ACHN (cell line): Measurements from ENCODE around the gene G6PC3.
"Not testable (repeated sequence)": the region's sequence is repeated elsewhere in the genome, so short reads cannot be mapped to it uniquely, and the experiment has no call there.

Source experiments
- DNase-seq: peaks from one replicate; pipeline ENCODE4 v3.0.0-alpha.2; 2015
- in situ Hi-C: cut with HindIII; loops from 2 replicates; pipeline ENCODE4 v1.10.0; 2017; ENCODE audit warnings: low sequenced_read_pairs, low pct_ligation_motif_present, low pct_unique_long_range_greater_than_20kb

G6PC3 gene

DNA sequence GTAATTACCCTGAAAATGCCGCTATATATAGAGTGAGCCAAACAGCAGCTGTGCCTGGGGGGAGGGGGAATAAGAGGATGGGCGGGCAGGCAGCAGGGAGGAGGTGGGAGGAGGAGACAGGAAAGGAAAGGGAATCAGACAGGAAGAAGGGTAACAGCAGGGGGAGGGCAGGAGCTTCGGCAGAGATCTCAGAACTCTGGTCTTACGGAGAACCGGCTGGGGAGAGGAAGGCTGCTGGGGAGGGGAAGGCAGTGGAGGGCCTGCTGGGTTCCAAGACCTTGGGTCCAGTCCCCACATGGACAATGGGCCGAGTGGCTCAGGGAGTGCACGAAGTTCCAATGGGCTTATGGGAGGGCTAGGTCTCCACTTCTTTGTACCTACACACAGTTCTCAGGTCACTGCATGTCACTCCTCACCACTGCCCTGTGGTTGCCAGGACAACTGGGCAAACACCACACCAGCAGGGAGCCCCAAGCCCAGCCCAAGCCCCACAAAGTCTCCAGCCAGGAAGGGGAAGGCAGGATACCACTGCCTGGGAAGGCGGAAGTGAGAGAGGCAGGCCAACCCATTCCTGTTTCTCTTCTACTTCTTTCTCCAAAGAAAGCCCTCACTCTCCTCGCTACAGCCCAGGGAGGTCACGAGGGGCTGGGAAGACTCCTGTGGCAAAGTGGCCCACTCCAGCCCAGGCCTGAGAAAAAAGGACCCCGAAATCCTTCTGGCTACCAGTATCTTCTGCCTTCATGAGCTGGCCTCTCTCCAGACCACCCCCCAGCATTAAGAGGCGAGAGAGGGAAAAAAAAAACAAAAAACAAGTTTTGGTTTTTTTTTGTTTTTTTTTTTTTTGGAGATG lies 25.3 kb downstream of the G6PC3 start:
- DNase-seq, result peak; percentile 46
- in situ Hi-C loops, result no loop called here

DNA sequence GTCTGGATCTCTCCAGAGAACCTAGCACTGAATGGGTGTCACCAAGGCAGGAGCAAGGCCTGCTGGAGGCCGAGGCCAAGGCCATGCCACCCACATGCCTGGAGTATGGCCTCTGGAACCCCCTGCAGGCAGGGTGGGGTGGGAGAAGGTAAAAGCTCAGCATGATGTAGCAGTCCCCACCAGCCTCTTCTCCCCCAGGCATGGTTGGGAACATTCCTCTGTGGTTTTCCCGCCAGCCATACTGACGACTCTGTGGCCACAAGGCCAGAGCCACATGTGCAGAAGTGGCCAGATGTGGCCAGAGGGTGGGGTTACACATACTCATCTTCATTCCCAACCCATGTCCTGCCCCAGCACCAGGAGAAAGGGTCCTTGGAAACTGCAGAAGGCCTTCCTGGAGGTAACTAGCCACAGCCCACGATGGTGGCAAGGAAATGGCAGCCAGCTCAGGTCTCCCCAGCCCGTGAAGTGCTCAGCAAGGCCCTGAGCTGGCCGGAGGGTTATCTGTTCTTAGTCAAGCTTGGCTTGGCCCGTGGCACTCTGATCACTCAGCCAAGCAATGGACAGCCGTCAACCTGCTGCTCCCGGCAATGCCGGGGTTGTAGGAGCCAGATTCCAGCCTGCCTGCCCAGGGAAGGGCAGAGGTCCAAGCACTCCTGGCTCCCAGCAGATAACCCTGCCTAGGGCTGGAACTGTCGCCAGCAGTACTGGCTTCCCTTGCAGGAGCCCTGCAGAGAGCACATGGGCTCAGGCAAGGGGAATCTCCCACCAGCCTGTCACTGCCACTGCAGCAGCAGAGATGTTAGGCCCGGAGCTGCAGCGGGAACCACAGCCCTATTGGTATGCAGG lies 26.8 kb downstream of the G6PC3 start:
- peak; percentile 82 for DNase-seq
- in situ Hi-C loops, result no loop called here

DNA sequence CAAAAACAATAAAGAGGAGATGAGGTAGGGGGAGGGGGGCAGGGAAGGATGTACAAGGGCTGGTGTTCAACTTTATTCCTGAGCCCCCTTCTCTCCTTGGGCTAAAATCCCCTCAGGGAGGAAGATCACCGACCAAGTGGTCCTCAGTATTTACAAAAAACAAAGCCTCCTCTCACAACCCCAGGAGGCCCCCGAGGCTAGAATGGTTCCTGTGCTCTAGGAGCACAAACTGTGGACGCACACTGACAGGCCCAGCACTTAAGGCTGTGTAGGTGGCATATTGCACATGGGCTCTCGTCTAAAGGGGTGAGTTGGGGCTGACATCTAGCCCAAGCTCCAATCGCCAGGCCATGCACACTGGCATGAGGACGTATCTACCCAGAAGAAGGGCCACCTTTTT lies 31.3 kb downstream of the G6PC3 start:
- not testable (repeated sequence) for DNase-seq

DNA sequence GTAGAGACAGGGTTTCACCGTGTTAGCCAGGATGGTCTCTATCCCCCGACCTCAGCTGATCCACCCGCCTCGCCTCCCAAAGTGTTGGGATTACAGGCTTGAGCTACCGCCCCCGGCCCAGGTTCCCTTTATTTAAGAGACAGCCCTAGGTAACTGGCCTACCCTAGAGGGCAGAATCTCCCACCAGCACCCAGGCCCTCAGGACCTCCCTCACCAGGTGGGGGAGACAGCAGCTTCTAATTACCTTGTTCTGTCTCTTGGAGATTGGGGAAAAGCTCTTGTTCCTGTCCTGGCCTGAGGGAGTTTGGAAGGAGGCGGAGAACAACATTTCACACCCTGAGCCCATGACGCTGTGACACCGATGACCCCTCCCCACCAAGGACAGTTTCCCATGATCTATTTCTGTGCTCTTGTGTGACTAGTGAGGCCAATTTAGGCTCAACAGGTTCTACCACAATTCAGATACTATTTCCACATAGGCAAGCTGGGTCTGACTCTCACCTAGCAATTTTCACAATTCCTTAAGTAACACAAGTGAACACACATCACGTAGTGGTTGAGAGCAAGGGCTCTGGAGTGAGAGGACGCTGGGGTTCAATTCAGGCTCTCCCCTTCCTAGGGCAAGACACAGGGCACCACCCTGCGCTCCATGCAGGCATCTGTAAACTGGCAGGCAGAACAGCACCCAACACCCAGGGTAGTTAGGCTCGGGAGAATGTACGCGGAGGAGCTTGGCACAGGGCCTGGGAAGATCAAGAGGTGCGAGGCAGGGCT lies 32.5 kb downstream of the G6PC3 start:
- in situ Hi-C loops, result no loop called here
- no peak for DNase-seq

More for the DNA sequence above, 31.3 kb downstream of the G6PC3 start:
- in situ Hi-C loops, result not testable (repeated sequence)

DNA sequence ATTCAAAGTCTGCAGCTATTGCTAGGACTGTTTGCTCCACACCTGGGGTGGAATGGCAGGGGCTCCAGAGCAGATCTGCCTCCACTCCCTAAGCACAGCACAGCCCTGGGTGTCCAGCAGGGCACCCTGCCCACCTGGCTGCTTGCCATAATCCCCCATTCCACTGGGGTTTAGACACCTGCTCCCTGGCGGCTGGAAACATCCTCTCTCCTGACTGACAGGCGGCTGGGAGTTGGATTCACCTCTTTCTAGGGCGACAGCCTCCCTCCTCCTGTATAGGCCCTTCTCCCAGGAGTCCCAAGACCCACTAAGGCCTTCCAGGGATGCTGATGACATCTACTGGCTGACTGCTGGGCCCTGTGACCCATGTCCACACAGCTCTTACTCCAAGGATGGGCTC lies 34.9 kb downstream of the G6PC3 start:
- in situ Hi-C loops, result no loop called here
- no peak for DNase-seq

DNA sequence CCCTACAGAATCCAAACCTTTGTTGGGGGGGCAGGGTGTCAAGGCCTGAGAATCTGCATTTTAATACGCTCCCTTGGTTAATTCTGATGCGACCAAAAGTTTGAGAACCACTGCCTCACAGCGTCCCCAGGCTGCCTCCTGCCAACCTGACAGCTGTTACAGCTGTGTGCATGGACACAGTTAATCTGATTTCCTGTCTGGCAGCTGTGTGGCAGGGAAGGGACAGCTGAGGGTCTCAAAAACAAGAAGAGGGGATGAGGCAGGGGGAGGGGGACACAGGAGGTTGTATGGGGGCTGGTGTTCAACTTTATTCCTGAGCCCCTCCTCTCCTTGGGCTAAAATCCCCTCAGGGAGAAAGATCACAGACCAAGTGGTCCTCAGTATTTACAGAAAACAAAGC lies 35.4 kb downstream of the G6PC3 start:
- in situ Hi-C loops, result no loop called here
- DNase-seq, result no peak

DNA sequence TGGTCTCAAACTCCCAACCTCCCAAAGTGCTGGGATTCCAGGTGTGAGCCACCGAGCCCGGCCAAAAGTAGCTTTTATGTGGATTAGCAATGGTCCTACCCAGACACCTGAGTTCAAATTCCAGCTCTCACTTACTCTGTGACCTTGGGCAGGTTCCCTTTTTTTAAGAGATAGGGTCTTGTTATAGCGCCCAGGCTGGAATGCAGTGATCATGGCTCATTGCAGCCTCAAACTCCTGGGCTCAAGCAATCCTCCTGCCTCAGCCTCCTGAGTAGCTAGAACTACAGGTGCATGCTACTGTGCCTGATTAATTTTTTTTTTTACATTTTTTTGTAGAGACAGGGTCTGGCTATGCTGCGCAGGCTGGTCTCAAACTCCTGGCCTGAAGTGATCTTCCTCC lies 36.3 kb downstream of the G6PC3 start:
- in situ Hi-C loops, result no loop called here
- DNase-seq, result no peak

DNA sequence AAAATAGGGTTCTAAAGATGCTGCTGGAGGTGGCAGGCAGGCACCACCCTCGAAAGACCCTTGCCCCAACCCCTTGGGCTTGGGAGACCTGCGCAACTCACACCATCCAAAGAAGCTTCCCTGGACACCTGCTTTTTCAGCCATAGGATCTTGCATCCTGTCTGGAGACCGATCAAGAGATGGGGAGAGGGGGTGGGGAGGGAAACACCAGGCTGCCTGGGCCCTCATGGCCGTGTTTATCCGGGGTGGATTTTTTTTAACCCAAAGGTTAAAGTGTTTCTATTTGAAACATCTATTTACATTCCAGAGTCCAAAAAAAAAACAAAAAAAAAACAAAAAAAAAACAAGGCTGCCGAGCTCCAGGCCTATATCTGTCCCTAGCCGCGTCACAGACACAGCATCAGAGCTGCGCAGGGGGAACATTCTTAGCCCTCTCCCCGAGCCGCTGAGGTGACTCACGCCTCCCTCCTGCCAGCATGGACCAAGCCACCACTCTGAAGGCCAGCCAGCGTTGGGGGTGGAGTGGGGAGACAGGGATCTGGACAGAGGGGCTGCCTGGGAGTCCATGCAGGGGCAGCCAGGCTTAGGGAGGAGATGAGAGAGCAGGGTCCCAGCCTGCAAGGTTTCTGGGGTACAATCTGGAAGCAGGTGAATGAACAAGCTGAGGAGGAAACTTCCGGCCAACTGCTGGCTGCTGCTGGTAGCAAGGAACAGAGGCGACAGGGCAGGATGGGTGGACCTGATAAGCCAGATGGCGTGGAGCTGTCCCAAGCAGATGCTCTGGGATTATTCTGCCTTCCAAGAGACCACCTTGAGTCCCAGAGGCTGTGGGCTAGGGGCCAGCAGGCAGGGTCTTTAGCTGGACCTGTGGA lies 38.1 kb downstream of the G6PC3 start:
- in situ Hi-C loops, result no loop called here
- peak; percentile 91 for DNase-seq

DNA sequence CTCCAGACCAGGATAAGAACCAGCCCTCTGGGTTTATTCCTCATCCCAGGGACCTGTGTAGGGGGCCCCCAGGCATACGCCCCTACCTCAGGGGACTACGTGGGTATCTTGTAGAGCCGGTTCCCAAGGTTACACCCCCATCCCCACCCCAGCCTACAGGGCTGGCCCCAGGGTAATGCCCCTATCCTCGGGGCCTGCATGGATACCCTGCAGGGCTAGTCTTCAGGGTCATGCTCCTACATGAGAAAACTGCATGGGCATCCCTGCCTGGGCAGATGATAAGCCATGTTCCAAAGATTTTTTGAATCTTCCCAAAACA lies 38.7 kb downstream of the G6PC3 start:
- in situ Hi-C loops, result no loop called here
- no peak for DNase-seq

DNA sequence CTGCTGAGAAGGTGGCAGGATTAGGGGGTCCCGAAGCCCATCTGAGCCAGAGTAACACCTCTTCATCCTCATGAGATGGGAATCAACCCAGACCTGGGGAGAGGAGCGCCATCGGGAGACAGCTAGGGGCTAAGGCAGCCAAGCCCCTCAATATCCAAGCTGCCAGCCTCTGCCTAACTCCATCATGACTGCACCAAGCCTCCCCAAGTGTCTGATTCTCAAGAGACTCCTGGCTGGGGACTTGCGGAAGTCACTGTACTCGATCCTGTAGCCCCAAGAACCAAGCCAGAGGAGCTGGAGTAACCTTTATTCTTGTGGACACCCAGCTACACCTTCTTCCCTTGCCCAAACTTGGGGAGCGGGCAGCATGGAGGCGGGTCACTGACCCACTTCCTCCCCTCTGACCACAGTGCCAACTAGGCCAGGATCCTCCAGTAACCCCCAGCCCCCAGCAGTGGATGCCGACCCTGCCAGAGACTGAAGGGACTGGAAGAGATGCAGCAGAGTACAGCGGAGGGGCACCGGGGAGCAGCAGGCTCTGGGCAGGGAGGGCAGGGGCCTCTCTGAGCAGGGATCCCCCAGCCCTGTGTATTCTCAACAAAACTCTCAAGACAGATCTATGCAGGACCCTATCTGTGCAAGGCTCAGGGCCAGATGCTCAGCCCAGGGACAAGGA lies 39.6 kb downstream of the G6PC3 start:
- no peak for DNase-seq
- in situ Hi-C loops, result no loop called here

DNA sequence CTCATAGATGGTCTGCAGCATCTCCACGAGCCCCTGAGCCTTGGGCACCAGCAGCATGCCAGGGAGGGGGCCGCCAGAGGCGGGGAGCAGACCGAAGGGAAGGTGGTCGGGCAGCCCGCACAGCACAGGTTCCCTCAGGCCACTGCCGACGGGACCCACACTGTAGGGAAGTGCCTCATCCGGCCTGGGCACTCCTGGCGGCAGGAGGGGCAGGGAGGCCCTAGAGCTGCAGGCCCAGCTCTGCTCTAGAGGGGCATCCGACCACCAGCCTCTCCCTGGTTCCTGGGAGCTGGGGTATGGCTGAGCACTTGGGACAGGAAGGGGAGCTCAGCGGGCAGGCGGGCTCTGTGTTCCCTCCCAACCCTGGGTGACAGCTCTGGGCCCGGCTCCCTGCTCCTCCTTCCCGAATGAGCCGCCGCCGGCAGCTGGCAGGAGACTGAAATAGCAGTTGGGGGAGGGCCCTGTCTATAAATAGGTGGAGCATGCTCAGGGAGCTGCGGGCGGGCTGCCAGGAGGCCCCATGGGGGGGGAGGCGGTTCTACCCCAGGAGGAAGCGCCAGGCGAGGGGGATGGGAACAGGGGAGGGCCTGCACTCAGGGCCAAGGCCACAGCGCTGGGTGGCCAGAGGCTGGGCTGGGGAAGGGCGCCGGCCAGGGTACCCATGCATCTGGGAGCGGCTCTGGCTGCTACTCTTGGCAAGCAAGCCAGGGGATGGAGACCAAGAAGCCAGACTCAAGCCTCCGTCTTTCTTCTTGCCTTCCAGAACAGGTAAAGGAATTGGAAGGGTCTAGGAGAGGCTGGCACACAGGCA lies 40.5 kb downstream of the G6PC3 start:
- DNase-seq, result peak; percentile 70
- in situ Hi-C loops, result no loop called here

DNA sequence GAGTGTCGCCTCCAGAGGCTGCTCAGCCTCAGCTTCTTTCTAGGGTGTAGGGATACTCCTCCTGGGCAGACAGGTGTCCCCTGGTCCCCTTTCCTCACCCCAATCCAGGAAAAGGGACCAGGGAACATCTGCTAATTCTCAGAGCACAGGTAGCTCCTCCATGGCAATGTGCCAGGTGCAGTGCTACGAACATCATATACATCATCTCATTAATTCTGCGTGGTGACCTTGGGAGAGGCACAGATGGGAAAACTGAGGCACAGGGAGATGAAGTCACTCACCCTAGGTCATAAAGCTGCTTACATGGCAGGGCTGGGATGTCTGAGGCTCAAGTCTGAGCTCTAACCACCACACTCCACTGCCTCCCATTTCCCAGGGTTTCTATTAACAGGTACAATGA lies 41.2 kb downstream of the G6PC3 start:
- DNase-seq, result no peak
- in situ Hi-C loops, result no loop called here

DNA sequence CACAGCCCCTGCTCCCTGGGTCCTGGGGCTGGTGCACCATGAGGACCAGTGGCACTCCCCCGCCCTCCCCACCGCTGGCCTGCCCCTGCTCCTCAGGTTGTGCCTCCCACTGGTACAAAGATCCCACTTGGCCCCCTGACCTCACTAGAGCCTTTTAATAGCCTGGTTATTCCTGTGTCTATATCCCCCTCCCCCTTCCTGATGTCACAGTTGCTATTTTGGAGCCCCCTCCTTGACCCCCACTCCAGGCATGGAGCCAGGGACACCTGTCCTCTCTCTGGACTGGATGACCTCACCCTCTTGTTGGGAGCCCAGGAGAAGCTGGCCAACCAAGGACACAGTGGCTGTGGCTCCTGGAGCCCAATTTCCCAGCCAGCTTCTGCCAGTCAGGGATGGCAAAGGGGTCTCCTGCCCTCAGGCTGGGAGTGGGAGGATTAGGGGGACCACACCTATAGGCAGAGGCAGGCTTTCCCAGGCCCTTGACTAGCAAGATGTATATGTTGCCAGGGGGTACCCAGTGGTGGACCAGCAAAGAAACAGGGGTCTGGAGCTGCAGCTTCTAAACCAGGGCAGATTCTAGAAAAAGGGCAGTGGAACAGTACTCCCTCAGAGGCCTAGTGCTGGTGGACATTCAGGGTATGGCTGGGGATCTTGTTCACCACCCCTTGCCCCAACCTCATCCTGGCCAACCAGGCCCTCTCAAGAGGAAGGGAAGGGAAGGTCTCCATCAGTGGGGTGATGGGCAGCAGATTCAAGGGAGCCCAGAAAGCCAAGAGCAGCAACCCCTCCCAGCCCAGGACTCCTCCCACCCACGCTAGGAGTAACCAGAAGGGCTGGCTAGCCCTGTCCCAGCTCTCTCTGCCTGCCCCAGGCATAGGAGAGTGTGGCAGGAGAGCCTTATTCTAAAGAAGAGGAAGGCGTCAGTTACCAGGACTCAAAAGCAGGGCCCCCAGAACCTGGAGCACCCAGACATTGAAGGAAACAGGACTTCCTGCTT lies 42.0 kb downstream of the G6PC3 start:
- no peak for DNase-seq
- in situ Hi-C loops, result no loop called here

DNA sequence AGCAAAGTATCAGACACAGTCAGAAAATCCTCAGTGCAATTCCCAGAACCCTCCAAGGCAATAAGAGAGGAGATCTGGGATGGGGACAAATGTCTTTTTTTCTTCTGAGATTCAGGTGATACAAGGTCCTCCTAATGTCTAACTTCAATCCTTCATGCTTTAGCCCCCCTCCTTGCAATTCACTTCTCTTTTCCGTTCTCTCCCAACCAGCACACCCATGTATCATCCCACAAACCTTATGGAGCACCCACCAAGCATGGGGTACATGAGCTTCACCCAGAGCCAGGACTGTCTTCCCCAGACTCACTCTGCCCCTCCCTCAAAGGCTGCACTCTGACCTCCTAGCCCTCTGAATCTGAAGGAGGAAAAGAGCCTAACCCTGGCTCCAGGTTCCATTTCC lies 42.8 kb downstream of the G6PC3 start:
- DNase-seq, result no peak
- in situ Hi-C loops, result no loop called here

DNA sequence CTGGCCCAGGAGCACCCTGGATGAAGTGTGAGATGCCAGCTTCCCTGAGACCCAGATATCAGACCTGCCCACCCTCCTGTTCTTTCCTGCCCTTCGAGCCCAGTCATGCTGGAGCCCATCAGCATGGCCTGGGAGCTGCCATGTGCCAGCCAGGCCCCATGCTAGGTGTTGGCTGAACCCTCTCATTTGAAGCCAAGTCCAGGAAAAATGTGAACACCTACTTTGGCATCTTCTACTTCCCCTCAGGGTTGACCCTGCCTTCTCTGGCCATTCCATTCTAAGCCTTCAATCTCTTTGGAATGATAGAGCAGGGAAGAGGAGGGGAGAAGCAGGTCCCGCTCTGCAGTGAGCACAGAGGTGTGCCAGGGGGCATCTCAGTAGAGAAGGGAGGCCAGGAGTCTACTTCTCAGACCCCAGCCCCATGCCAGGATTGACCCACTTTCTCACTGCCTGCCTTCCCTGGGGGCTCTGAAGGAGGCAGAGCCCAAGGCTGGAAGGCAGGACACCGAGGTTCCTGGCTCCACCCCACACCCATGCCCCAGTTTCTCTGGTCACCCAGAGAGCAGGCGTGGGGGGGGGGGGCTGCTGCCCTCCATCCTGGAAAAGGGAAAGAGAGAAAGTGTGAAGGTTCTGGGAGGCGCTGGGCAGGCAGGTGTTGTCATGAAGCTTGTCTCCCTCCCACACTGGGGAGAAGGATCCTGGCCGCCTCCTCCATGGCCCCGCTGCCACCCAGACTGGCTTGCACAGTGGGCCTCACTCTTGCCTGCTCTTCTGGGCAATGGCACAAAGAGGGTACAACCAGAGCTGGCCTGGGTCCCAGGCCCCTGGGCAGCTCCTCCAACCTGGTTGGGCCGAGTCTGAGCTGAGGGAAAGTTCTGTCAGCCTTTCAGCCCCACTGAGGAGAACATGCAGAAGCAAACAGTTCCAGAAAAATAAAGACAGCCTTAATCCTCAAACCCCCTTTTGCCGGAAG lies 43.6 kb downstream of the G6PC3 start:
- in situ Hi-C loops, result no loop called here
- no peak for DNase-seq
